NCI-H510A (cell line): ENCODE measurements around the gene ARHGEF33.

ENCODE experiments used
- DNase-seq: peaks from one replicate; lab custom pipeline; 2025; lab: John Stamatoyannopoulos, UW

The ARHGEF33 gene

GRCh38 chr2:38959938-38960608, 70.4 kb downstream of the ARHGEF33 start:
- DNase-seq = peak; percentile 81

- DNase-seq = no peak
Measured at GRCh38 chr2:38960609-38961320, 71.1 kb downstream of the ARHGEF33 start.

- no peak for DNase-seq
Measured at GRCh38 chr2:38966006-38966405, 76.3 kb downstream of the ARHGEF33 start.

- no peak for DNase-seq
Measured at GRCh38 chr2:38966678-38967077, 77.0 kb downstream of the ARHGEF33 start.

- no peak for DNase-seq
Measured at GRCh38 chr2:38968021-38968420, 78.3 kb downstream of the ARHGEF33 start.

GRCh38 chr2:38971377-38971776, 81.7 kb downstream of the ARHGEF33 start:
- no peak for DNase-seq

GRCh38 chr2:38973266-38973665, 83.6 kb downstream of the ARHGEF33 start:
- DNase-seq = no peak

- DNase-seq = no peak
Measured at GRCh38 chr2:38975042-38975441, 85.4 kb downstream of the ARHGEF33 start.

- no peak for DNase-seq
Measured at GRCh38 chr2:38977047-38977446, 87.4 kb downstream of the ARHGEF33 start.

- no peak for DNase-seq
Measured at GRCh38 chr2:38978296-38978903, 88.7 kb downstream of the ARHGEF33 start.

- DNase-seq = no peak
Measured at GRCh38 chr2:38978908-38979307, 89.2 kb downstream of the ARHGEF33 start.

GRCh38 chr2:38981003-38981669, 91.5 kb downstream of the ARHGEF33 start:
- no peak for DNase-seq

- no peak for DNase-seq
Measured at GRCh38 chr2:38981670-38982357, 92.1 kb downstream of the ARHGEF33 start.

GRCh38 chr2:38982498-38982897, 92.8 kb downstream of the ARHGEF33 start:
- DNase-seq = no peak

- no peak for DNase-seq
Measured at GRCh38 chr2:38988716-38989115, 99.0 kb downstream of the ARHGEF33 start.

GRCh38 chr2:38991899-38992298, 102.2 kb downstream of the ARHGEF33 start:
- no peak for DNase-seq

- DNase-seq = no peak
Measured at GRCh38 chr2:38997781-38998180, 108.1 kb downstream of the ARHGEF33 start.

GRCh38 chr2:39000552-39000951, 110.9 kb downstream of the ARHGEF33 start:
- no peak for DNase-seq

GRCh38 chr2:39007875-39008504, 118.3 kb downstream of the ARHGEF33 start:
- DNase-seq = no peak

GRCh38 chr2:39008665-39009064, 119.0 kb downstream of the ARHGEF33 start:
- no peak for DNase-seq

GRCh38 chr2:39013871-39014270, 124.2 kb downstream of the ARHGEF33 start:
- DNase-seq = no peak

- no peak for DNase-seq
Measured at GRCh38 chr2:39015424-39015823, 125.7 kb downstream of the ARHGEF33 start.
